Neuronal stem cell (in vitro differentiated cells): Measurements from ENCODE around the gene ANKRD35. TPM values are rescaled to one million over a fixed set of nuclear protein-coding genes. Genes with fewer than 3 reads are reported as not detected.

Experiments
- small RNA-seq: library from polyadenylated mRNA; stranded (forward); fragments of <200 nt; extraction: miRNeasy Mini kit (QIAGEN cat#:217004); gene quantifications from one replicate; pipeline ENCODE3, GENCODE V24; 2013; ENCODE audit not compliant: insufficient read depth

The ANKRD35 gene

Small RNA genes lying within 50 kb of the gene (small RNA-seq; reads per million reads assigned to genes)
- not detected for gene MIR6736
